Measurements from ENCODE around the gene TALDO1.

DNA sequence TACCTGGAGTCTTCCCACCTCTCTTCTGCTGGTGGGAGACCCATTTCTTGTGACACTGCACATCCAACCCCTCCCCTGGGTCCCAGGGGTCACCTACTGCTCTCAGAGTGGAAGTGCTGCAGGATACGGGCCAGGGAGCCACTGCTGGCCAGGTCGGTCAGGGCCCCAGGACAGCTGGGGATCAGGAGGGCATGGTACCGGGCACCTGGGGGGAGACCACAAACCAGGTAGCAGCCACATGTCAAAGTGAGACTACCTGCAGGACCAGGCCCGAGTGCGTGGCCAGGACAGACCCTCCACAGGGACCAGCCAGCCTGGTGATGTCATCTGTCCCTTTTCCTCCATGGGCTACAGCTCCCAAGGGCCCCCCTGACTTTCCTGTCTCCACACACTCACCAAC, 26.2 kb downstream of the TALDO1 start:
- TF ChIP-seq, protein P1, sequence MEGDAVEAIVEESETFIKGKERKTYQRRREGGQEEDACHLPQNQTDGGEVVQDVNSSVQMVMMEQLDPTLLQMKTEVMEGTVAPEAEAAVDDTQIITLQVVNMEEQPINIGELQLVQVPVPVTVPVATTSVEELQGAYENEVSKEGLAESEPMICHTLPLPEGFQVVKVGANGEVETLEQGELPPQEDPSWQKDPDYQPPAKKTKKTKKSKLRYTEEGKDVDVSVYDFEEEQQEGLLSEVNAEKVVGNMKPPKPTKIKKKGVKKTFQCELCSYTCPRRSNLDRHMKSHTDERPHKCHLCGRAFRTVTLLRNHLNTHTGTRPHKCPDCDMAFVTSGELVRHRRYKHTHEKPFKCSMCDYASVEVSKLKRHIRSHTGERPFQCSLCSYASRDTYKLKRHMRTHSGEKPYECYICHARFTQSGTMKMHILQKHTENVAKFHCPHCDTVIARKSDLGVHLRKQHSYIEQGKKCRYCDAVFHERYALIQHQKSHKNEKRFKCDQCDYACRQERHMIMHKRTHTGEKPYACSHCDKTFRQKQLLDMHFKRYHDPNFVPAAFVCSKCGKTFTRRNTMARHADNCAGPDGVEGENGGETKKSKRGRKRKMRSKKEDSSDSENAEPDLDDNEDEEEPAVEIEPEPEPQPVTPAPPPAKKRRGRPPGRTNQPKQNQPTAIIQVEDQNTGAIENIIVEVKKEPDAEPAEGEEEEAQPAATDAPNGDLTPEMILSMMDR (IDR thresholded peaks at IDR 0.05; ENCODE audit: low read depth, low read length, poor library complexity, severe bottlenecking) = no peak
- TF ChIP-seq EZH2phosphoT487 (IDR thresholded peaks at IDR 0.05; ENCODE audit: borderline replicate concordance, low read length) = no peak

Measured in DOHH2 (cell line).